AG09319 (cell line): ENCODE measurements around the gene SMIM32.

ENCODE experiments used
- DNase-seq: peaks from one replicate; pipeline ENCODE4 v3.0.0-alpha.2; 2010; ENCODE audit warnings: low read depth; ENCODE audit errors: extremely low read depth
- CTCF ChIP-seq: IDR thresholded peaks from 2 replicates; pipeline ENCODE4 v1.5.1; 2011; ENCODE audit warnings: low read depth, mild to moderate bottlenecking, inconsistent platforms, low read length, moderate library complexity

Gene SMIM32

GRCh38 chr5:136192526-136193321, at the start of gene SMIM32:
Gene SMIM32 (minus strand): TSS chr5:136193162. CDS start chr5:136192524, 638 bp downstream.
- TF ChIP-seq CTCF = no peak
- DNase-seq = no peak

- DNase-seq = no peak
- TF ChIP-seq CTCF = no peak
Measured at GRCh38 chr5:136242611-136243010, 49.6 kb upstream of the SMIM32 start.

- no peak for DNase-seq
- no peak for TF ChIP-seq CTCF
Measured at GRCh38 chr5:136242136-136242535, 49.2 kb upstream of the SMIM32 start.

- no peak for TF ChIP-seq CTCF
- DNase-seq = no peak
Measured at GRCh38 chr5:136240894-136241293, 47.9 kb upstream of the SMIM32 start.

- DNase-seq = no peak
- TF ChIP-seq CTCF = no peak
Measured at GRCh38 chr5:136236479-136237083, 43.6 kb upstream of the SMIM32 start.

- DNase-seq = no peak
- TF ChIP-seq CTCF = no peak
Measured at GRCh38 chr5:136235321-136235720, 42.4 kb upstream of the SMIM32 start.

GRCh38 chr5:136232316-136232715, 39.4 kb upstream of the SMIM32 start:
- DNase-seq = no peak
- no peak for TF ChIP-seq CTCF
